Measurements from ENCODE around the gene OGFR. TPM values are rescaled to one million over a fixed set of nuclear protein-coding genes. Genes with fewer than 3 reads are reported as not detected.
"Not testable (repeated sequence)": the region's sequence is repeated elsewhere in the genome, so short reads cannot be mapped to it uniquely, and the experiment has no call there.

Gene OGFR
- total RNA-seq, 1 donor from 2014 or later: 54.3 TPM

GRCh38 chr20:62843656-62844055 is 39.0 kb downstream of the OGFR start:
- Mint-ChIP-seq H3K4me3 (ENCODE audit: low read depth) (no peak overlapping the region), H3K27me3 (ENCODE audit: low read depth) (no peaks in the 10 kb centered on the region), H3K36me3 (ENCODE audit: low read depth) (peaks cover 10% of the 10 kb centered on the region), H3K9me3 (no peaks in the 10 kb centered on the region), H3K27ac (no peak overlapping the region), H3K4me1 (ENCODE audit: low read depth) (no peaks in the 10 kb centered on the region)
- intact Hi-C loops (cut with micrococcal nuclease): no loop called here
- no peak for DNase-seq (ENCODE audit: low spot score)

- no peaks in the 10 kb centered on the region for H3K9me3 Mint-ChIP-seq
These were observed 39.5 kb downstream of the OGFR start for GRCh38 chr20:62844182-62844581.

GRCh38 chr20:62845416-62846160 is 41.0 kb downstream of the OGFR start:
- no peak overlapping the region for H3K27ac Mint-ChIP-seq
- H3K27me3 Mint-ChIP-seq (ENCODE audit: low read depth): no peaks in the 10 kb centered on the region
- no peak for DNase-seq (ENCODE audit: low spot score)
- peaks cover 10% of the 10 kb centered on the region for H3K36me3 Mint-ChIP-seq (ENCODE audit: low read depth)
- H3K4me3 Mint-ChIP-seq (ENCODE audit: low read depth): no peak overlapping the region
- no peaks in the 10 kb centered on the region for H3K9me3 Mint-ChIP-seq
- H3K4me1 Mint-ChIP-seq (ENCODE audit: low read depth): no peaks in the 10 kb centered on the region
- intact Hi-C loops (cut with micrococcal nuclease): no loop called here

More at GRCh38 chr20:62844182-62844581, 39.5 kb downstream of the OGFR start:
- Mint-ChIP-seq H3K27me3 (ENCODE audit: low read depth) (no peaks in the 10 kb centered on the region), H3K4me1 (ENCODE audit: low read depth) (no peaks in the 10 kb centered on the region), H3K4me3 (ENCODE audit: low read depth) (no peak overlapping the region), H3K36me3 (ENCODE audit: low read depth) (peaks cover 10% of the 10 kb centered on the region), H3K27ac (no peak overlapping the region)
- DNase-seq (ENCODE audit: low spot score): no peak
- intact Hi-C loops (cut with micrococcal nuclease): no loop called here

- no peak for DNase-seq (ENCODE audit: low spot score)
- Mint-ChIP-seq H3K27ac (no peak overlapping the region), H3K36me3 (ENCODE audit: low read depth) (peaks cover 10% of the 10 kb centered on the region), H3K4me3 (ENCODE audit: low read depth) (no peak overlapping the region), H3K27me3 (ENCODE audit: low read depth) (no peaks in the 10 kb centered on the region), H3K9me3 (no peaks in the 10 kb centered on the region), H3K4me1 (ENCODE audit: low read depth) (no peaks in the 10 kb centered on the region)
- intact Hi-C loops (cut with micrococcal nuclease): no loop called here
These were observed 41.7 kb downstream of the OGFR start for GRCh38 chr20:62846166-62846890.

GRCh38 chr20:62848917-62849316 is 44.3 kb downstream of the OGFR start:
- intact Hi-C loops (cut with micrococcal nuclease); H3K4me1 Mint-ChIP-seq (ENCODE audit: low read depth); H3K9me3 Mint-ChIP-seq; H3K4me3 Mint-ChIP-seq (ENCODE audit: low read depth); H3K27me3 Mint-ChIP-seq (ENCODE audit: low read depth); DNase-seq (ENCODE audit: low spot score); H3K27ac Mint-ChIP-seq: not testable (repeated sequence)
- H3K36me3 Mint-ChIP-seq (ENCODE audit: low read depth): peaks cover 14% of the 10 kb centered on the region

GRCh38 chr20:62849431-62849830 is 44.8 kb downstream of the OGFR start:
- DNase-seq (ENCODE audit: low spot score): no peak
- no peaks in the 10 kb centered on the region for H3K4me1 Mint-ChIP-seq (ENCODE audit: low read depth)
- no peaks in the 10 kb centered on the region for H3K27me3 Mint-ChIP-seq (ENCODE audit: low read depth)
- no peak overlapping the region for H3K4me3 Mint-ChIP-seq (ENCODE audit: low read depth)
- no peaks in the 10 kb centered on the region for H3K9me3 Mint-ChIP-seq
- no peak overlapping the region for H3K27ac Mint-ChIP-seq
- peaks cover 18% of the 10 kb centered on the region for H3K36me3 Mint-ChIP-seq (ENCODE audit: low read depth)
- intact Hi-C loops (cut with micrococcal nuclease): no loop called here

GRCh38 chr20:62850333-62850974 is 45.8 kb downstream of the OGFR start:
- Mint-ChIP-seq H3K4me1 (ENCODE audit: low read depth) (no peaks in the 10 kb centered on the region), H3K4me3 (ENCODE audit: low read depth) (no peak overlapping the region), H3K9me3 (no peaks in the 10 kb centered on the region), H3K27ac (no peak overlapping the region), H3K27me3 (ENCODE audit: low read depth) (no peaks in the 10 kb centered on the region), H3K36me3 (ENCODE audit: low read depth) (peaks cover 16% of the 10 kb centered on the region)
- intact Hi-C loops (cut with micrococcal nuclease): no loop called here
- DNase-seq (ENCODE audit: low spot score): no peak

- Mint-ChIP-seq H3K27ac (no peak overlapping the region), H3K4me1 (ENCODE audit: low read depth) (no peaks in the 10 kb centered on the region), H3K36me3 (ENCODE audit: low read depth) (peaks cover 16% of the 10 kb centered on the region), H3K27me3 (ENCODE audit: low read depth) (no peaks in the 10 kb centered on the region), H3K4me3 (ENCODE audit: low read depth) (no peak overlapping the region), H3K9me3 (no peaks in the 10 kb centered on the region)
- intact Hi-C loops (cut with micrococcal nuclease): no loop called here
- DNase-seq (ENCODE audit: low spot score): no peak
These were observed 47.6 kb downstream of the OGFR start for GRCh38 chr20:62852196-62852595.

GRCh38 chr20:62852841-62853240 is 48.2 kb downstream of the OGFR start:
- H3K36me3 Mint-ChIP-seq (ENCODE audit: low read depth): peaks cover 16% of the 10 kb centered on the region
- H3K9me3 Mint-ChIP-seq: no peaks in the 10 kb centered on the region
- H3K4me3 Mint-ChIP-seq (ENCODE audit: low read depth): no peak overlapping the region
- H3K27ac Mint-ChIP-seq: no peak overlapping the region
- H3K4me1 Mint-ChIP-seq (ENCODE audit: low read depth): no peaks in the 10 kb centered on the region
- intact Hi-C loops (cut with micrococcal nuclease): no loop called here
- no peak for DNase-seq (ENCODE audit: low spot score)
- H3K27me3 Mint-ChIP-seq (ENCODE audit: low read depth): no peaks in the 10 kb centered on the region

GRCh38 chr20:62853304-62853703 is 48.7 kb downstream of the OGFR start:
- H3K4me3 Mint-ChIP-seq (ENCODE audit: low read depth); H3K9me3 Mint-ChIP-seq; H3K27me3 Mint-ChIP-seq (ENCODE audit: low read depth); intact Hi-C loops (cut with micrococcal nuclease); DNase-seq (ENCODE audit: low spot score); H3K4me1 Mint-ChIP-seq (ENCODE audit: low read depth); H3K27ac Mint-ChIP-seq: not testable (repeated sequence)
- H3K36me3 Mint-ChIP-seq (ENCODE audit: low read depth): peaks cover 18% of the 10 kb centered on the region

GRCh38 chr20:62854121-62854520 is 49.5 kb downstream of the OGFR start:
- Mint-ChIP-seq H3K4me3 (ENCODE audit: low read depth) (no peak overlapping the region), H3K27ac (no peak overlapping the region), H3K36me3 (ENCODE audit: low read depth) (peaks cover 21% of the 10 kb centered on the region), H3K4me1 (ENCODE audit: low read depth) (peaks cover 4% of the 10 kb centered on the region), H3K9me3 (no peaks in the 10 kb centered on the region), H3K27me3 (ENCODE audit: low read depth) (no peaks in the 10 kb centered on the region)
- DNase-seq (ENCODE audit: low spot score): no peak
- intact Hi-C loops (cut with micrococcal nuclease): no loop called here

GRCh38 chr20:62855120-62855519 is 50.5 kb downstream of the OGFR start:
- H3K4me3 Mint-ChIP-seq (ENCODE audit: low read depth): no peak overlapping the region
- H3K27me3 Mint-ChIP-seq (ENCODE audit: low read depth): peaks cover 2% of the 10 kb centered on the region
- no peaks in the 10 kb centered on the region for H3K9me3 Mint-ChIP-seq
- peaks cover 5% of the 10 kb centered on the region for H3K4me1 Mint-ChIP-seq (ENCODE audit: low read depth)
- intact Hi-C loops (cut with micrococcal nuclease): no loop called here
- peaks cover 26% of the 10 kb centered on the region for H3K36me3 Mint-ChIP-seq (ENCODE audit: low read depth)
- no peak for DNase-seq (ENCODE audit: low spot score)
- H3K27ac Mint-ChIP-seq: no peak overlapping the region
